HG03442 (cell line): Measurements from ENCODE around the gene SIMC1.
"Not testable (repeated sequence)": the region's sequence is repeated elsewhere in the genome, so short reads cannot be mapped to it uniquely, and the experiment has no call there.

ENCODE experiments used
- ATAC-seq: cut with Tn5 transposase; IDR thresholded peaks from one replicate; pipeline ENCODE4 v1.9.1; 2021; ENCODE audit warnings: mild to moderate bottlenecking, moderate library complexity; ENCODE audit not compliant: unreplicated experiment

Gene SIMC1

GRCh38 chr5:176237971-176238644 is at the start of gene SIMC1:
Gene SIMC1 (plus strand): TSS chr5:176238424. CDS start chr5:176238509, 85 bp downstream.
- peak; percentile 68 for ATAC-seq

- ATAC-seq = no peak
Observed at GRCh38 chr5:176188506-176189193, 49.6 kb upstream of the SIMC1 start.

GRCh38 chr5:176189857-176190256 is 48.4 kb upstream of the SIMC1 start:
- ATAC-seq = no peak

- no peak for ATAC-seq
Observed at GRCh38 chr5:176190886-176191755, 47.1 kb upstream of the SIMC1 start.

- ATAC-seq = no peak
Observed at GRCh38 chr5:176192094-176192721, 46.0 kb upstream of the SIMC1 start.

- not testable (repeated sequence) for ATAC-seq
Observed at GRCh38 chr5:176192722-176193117, 45.5 kb upstream of the SIMC1 start.

- ATAC-seq = not testable (repeated sequence)
Observed at GRCh38 chr5:176193636-176194035, 44.6 kb upstream of the SIMC1 start.

GRCh38 chr5:176194238-176195083 is 43.8 kb upstream of the SIMC1 start:
- ATAC-seq = not testable (repeated sequence)

- not testable (repeated sequence) for ATAC-seq
Observed at GRCh38 chr5:176195084-176195413, 43.2 kb upstream of the SIMC1 start.

GRCh38 chr5:176195487-176196207 is 42.6 kb upstream of the SIMC1 start:
- not testable (repeated sequence) for ATAC-seq

- not testable (repeated sequence) for ATAC-seq
Observed at GRCh38 chr5:176196781-176197180, 41.4 kb upstream of the SIMC1 start.

- ATAC-seq = not testable (repeated sequence)
Observed at GRCh38 chr5:176197234-176197858, 40.9 kb upstream of the SIMC1 start.

- not testable (repeated sequence) for ATAC-seq
Observed at GRCh38 chr5:176198299-176198698, 39.9 kb upstream of the SIMC1 start.

GRCh38 chr5:176198991-176199733 is 39.1 kb upstream of the SIMC1 start:
- ATAC-seq = not testable (repeated sequence)

- not testable (repeated sequence) for ATAC-seq
Observed at GRCh38 chr5:176199803-176200399, 38.3 kb upstream of the SIMC1 start.

GRCh38 chr5:176201811-176202210 is 36.4 kb upstream of the SIMC1 start:
- no peak for ATAC-seq

- no peak for ATAC-seq
Observed at GRCh38 chr5:176203086-176203485, 35.1 kb upstream of the SIMC1 start.

GRCh38 chr5:176203535-176203934 is 34.7 kb upstream of the SIMC1 start:
- not testable (repeated sequence) for ATAC-seq
